Medulla oblongata (tissue), 1 donor: Measurements from ENCODE around the gene WRNIP1.
A peak's percentile ranks its signal among the peaks of the same experiment; 100 is the strongest.
"Not testable (repeated sequence)": the region's sequence is repeated elsewhere in the genome, so short reads cannot be mapped to it uniquely, and the experiment has no call there.

Experiments
- DNase-seq: peaks from one replicate; pipeline ENCODE4 v3.0.0-alpha.2; 2015; ENCODE audit errors: extremely low spot score

Gene WRNIP1

DNA sequence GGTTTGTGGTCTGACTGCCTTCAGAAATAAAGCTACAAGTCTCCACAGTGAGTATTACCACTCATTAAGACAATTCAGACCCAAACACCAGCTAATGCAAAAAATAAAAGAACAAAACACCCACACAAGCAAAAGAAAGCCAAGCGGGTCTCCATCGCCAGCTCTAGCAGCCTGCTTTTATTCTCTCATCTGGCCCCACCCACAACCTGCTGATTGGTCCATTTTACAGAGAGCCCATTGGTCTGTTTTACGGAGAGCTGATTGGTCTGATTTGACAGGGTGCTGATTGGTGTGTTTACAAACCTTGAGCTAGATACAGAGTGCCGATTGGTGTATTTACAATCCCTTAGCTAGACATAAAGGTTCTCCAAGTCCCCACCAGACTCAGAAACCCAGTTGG lies 2.3 kb upstream of the WRNIP1 start:
- DNase-seq = not testable (repeated sequence)

DNA sequence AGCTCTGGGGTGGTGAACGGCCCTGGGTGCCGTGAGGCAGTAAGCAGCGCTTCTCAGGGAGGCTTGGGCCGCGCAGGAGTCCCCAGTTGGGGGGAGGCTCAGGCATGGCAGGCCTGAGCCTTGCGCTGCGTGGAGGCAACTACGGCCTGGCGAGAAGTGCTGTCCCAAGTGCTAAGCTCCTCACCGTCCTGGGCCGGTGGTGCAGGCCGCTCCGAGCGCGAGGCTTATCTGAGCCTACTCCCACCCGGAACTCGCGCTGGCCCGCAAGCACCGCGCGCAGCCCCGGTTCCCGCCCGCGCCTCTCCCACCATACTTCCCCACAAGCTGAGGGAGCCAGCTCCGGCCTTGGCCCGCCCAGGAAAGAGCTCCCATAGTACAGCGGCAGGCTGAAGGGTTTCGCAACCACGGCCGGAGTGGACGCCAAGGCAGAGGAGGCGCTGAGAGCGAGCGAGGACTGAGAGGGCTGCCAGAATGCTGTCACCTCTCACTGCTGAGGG lies 1.8 kb upstream of the WRNIP1 start:
- DNase-seq = no peak

DNA sequence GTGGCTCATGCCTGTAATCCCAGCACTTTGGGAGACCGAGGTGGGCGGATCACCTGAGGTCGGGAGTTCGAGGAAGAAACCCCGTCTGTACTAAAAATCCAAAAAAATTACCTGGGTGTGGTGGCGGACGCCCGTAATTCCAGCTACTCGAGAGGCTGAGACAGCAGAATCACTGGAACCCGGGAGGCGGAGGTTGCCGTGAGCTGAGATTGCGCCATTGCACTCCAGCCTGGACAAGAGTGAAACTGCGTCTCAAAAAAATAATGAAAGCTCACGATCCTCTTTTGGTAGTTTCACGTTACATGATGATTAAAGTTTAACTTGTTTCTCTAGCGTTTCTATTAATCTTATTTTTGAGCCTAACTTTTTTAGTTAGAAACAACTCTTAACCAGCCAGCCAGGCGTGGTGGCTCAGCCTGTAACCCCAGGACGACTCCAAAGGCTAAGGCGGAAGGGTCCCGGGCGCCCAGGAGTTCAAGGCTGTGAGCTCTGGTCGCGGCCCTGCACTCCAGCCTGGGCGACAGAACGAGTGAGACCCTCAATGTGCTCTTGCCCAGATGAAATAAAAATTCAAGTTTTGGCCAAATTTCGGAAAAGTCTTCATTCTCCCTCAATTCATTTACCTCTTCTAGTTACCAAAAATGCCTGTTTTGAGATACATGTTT lies 1.2 kb upstream of the WRNIP1 start:
- no peak for DNase-seq

DNA sequence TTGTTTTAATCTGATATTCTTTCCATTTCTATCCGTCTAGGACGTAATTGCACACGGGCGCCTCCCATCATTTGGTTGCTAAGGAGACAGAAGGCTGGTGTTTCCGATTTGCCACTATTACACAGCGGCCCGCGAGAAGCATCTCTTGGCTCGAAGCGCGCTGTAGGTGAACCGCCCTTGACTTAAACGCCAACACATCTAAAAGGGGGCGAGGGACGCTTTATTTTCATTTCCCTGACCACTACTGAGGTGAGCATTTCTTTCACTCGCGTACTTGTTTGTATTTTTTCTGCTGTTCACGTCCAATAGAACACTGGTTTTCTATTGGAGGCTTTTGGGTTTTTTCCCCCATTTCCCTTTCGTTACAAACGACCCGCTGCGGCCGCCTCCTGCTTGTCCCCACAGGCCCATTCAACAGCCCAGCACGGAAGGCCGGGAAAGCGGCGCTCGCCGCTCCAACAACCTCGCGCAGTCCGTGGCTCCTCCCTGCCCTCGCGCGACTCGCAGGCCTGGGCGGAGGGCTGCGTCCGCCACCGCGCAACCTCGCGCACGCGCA lies 505 bp upstream of the WRNIP1 start:
- peak; percentile 84 for DNase-seq

DNA sequence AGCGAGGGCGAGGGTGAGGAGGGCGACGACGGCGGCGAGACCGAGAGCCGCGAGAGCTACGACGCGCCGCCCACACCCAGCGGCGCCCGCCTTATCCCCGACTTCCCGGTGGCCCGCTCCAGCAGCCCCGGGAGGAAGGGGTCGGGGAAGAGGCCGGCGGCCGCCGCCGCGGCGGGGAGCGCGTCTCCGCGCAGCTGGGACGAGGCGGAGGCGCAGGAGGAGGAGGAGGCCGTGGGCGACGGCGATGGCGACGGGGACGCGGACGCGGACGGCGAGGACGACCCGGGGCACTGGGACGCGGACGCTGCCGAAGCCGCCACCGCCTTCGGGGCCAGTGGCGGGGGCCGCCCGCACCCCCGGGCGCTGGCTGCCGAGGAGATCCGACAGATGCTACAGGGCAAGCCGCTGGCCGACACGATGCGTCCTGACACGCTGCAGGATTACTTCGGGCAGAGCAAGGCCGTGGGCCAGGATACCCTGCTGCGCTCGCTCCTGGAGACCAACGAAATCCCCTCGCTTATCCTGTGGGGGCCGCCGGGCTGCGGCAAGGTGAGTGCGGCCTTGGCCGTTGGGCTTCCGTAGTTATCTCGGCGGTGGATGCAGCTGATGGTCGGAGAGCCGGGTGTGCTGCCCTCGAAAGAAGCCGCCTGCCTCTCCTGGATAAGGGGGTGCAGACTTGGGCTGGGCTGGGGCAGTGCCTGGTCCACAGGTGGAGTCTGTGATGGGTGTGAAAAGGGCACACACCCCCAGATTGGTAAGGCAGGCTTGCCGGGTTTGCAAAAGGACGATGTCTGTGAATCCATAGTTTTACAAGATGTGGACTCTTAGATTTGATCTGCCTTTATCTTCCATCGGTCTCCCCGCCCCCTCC lies 938 bp downstream of the WRNIP1 start:
- DNase-seq = no peak

DNA sequence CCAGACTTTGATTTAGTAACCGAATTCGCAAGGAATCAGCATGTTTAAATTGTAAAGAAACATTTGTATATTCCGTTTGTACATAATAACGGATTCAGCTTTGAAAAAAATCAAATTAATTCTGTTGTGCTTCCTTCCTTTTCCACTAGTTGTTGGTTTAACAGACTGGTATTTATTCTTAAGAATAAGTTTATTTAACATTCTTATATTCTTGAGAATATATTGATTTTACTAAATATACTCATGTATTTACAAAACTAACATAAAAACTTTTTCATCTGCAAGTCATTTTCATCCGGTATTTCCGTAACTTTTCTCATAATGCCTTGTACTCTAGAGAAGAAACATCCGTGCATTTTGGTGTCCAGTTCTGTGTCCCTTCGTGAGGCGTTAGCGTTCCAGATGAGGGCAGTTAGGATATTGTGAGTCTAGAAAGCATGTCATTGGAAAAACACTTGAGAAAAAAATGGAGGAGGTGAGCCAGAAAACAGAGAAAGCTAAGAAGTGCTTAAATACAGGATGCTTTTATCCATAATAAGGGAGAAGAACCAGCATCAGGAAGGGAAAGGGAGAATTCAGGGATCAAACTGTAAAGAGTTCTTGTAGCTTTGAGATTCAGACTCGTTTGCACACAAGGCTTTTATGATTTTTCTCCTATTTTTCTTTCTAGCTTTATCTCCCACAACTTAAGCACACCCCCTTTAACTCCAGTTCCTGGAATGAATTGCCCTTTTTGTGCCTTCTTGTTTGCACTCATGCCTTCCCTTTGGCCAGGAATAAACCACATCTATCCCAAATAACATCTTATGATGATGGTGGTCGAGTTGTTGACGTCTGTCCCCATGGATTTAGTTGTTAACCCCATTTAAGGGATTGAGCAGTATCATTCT lies 1.8 kb downstream of the WRNIP1 start:
- peak; percentile 59 for DNase-seq

DNA sequence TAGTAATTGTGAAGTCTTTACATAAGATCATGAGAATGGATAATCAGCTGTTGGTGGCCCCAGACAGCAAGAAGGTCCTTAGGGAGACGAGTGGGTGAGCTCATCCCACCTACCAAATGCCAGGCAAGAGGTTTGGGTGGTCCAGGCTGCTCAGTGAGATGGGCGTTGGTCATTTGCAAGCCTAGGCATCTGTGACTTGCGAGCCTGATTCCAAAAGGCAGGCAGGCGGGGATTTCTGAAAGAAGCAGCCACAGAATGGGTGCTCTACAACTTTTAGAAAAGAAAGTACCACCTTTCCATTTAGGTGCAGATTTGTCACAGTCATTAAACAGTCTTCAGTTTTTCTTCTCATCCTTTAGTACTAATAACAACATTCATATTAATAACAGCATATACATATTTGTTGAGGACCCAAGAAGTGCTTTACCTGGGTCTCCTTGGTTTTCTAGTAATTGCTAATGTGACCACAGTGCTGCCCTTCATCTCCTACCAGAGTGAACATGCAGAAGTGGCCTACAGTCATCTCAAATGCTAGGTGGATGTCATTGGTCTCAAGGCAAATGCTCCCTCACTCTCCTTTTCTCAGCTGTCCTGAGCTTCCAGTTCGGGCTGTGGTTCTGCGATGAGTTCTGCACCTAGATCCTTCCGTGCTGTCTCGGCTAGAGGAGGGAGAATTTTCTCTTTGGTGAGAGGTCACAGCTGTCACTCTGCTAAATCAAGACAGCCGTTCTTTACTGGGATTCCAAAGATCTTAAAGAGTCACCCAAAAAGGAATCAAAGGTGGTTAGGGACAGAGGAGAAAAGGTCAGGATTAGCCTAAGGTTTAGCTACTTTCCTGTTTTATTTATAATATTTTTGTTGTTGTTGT lies 2.7 kb downstream of the WRNIP1 start:
- no peak for DNase-seq

DNA sequence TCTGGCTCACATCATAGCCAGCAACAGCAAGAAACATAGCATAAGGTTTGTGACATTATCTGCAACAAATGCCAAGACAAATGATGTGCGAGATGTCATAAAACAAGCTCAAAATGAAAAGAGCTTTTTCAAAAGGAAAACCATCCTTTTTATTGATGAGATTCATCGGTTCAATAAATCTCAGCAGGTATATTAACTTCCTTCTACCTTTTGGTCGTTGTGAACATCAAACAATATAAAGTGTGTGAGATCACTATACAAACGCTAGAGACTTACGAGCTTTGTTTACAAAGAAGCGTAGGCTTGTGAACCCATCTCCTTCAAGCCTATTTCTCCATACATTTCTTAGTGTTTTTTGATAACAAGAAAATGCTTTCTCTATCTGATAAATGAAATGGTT lies 3.5 kb downstream of the WRNIP1 start:
- DNase-seq = no peak

DNA sequence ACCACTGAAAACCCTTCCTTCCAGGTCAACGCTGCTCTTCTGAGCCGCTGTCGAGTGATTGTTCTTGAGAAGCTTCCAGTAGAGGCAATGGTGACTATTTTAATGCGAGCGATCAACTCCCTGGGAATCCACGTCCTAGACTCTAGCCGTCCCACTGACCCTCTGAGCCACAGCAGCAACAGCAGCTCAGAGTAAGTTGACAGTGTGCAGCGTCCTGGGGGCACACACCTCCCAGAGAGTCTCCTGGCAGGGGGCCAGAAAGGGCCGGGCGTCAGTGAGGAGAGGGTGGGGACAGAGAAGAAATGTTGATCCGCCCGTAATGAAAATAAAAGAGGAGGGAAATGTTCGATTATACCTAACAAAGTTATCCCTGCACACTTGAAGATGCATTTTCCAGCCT lies 5.0 kb downstream of the WRNIP1 start:
- no peak for DNase-seq

DNA sequence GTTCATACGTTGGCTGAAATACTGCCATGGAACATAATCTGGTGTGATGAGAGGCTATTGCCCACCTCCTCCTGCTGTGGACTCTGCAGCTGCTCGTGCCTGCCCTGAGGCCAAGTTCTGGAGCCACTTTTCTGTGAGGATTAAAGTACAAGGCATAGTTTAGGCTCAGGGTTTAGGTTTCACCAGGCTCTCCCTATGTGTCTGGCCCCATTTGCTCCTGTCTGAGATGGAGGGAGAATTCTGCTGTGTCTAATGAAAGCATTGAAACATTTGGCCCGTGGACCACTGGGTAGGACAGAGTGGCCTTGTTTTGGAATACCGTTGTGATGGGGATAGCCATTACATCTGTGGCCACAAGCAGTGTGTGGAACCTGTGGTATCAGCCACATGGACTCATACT lies 5.9 kb downstream of the WRNIP1 start:
- no peak for DNase-seq

DNA sequence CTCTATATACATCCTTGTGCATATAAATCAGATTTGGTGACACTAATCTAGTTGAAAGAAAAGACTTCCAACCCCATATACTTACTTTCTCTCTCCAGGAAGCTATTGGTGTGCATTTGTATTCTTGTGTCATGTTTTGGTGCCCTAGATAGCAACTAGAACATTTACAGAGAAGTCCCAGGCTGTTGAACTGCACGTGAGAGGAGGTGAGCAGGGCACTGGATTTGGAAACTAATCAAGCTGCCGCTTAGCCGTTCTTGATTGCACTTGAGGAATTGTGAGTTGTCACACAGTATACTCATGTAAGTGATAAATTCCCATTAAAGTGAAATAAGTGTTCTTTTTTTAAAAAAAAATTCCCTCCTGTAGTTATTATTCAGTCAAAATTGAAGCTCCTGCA lies 7.6 kb downstream of the WRNIP1 start:
- no peak for DNase-seq

DNA sequence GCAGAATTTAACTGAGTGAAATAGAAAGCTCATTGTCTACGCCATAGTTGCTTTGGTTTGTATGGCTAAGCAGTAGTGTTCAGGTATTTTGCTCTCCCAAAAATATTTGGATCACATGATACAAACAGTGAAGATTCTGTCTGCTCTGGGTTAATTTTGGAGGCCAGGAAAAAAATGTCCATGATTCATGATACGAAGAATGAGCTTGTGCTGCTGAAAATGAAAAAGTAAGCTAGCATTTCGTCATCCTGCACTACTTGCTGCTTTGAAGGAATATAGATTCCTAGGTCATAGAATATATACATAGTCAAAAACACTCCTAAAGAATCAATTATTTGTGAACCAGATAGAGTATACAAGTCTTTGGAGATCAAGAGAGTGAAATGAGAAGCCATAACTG lies 8.3 kb downstream of the WRNIP1 start:
- DNase-seq = no peak

DNA sequence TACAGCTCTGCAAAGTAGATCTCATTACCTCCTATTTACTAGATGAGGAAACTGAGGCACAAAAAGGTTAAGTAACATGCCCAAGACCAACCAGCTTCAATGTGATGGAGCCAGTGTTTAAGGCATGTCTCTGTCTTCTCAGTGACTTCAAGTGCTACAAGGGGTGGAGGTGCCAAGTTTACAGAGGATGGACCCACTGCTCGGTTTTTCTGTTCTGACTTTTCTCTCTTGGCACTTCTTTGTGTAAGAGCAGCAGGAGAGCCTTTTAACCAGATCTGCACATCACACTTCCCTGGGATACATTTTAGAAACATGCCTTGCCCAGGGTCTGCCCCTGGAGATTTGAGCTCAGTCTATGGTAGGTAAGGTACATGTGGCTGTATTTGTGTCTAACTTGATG lies 9.8 kb downstream of the WRNIP1 start:
- DNase-seq = no peak

DNA sequence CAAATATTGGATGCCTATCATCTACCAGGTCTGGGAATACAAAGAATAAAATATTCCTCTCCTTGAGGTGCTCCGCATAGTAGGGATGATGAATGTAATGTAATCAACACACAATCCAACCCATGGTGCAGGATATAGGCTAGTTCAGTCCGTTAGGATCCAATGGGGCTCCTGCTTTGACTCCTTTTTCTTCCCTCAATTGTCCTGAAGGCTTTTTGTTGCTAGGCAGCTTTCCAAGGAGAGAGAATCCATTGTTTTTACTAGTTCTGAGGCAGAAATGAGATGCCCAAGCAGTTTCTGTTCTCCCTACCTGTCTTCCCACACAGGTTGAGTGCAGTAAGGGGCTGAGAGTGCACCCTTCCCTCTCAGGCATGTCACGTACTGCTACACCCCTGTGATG lies 12.1 kb downstream of the WRNIP1 start:
- DNase-seq = no peak

DNA sequence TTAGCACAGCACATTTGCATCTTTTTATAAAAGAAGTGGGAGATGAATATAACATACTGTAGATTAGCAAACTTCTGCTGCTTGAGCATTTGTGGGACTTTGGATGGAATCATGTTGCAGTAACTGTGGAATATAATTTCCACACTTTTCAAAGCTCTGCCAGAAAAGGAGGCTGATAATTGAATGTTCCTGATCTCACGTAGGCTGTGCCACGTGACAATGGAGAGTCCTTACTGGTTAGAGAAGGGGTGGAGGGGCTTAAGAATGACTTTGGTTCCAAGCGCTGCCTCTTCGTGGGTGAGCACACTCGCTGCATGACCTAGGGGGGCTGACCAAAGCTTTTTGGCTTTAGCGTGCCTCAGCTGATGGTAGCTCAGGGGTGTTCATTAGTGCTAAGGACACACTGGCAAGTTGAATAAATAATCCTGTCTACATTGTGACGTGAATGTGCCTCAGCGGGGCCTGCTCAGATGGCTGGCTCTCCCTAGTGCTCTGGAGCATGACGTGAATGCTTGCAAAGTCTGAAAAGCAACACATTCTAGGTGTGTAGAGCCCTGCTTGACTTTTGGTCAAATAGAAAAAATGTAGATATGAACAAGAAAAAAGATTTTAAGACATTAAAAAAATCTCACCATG lies 15.0 kb downstream of the WRNIP1 start:
- no peak for DNase-seq

DNA sequence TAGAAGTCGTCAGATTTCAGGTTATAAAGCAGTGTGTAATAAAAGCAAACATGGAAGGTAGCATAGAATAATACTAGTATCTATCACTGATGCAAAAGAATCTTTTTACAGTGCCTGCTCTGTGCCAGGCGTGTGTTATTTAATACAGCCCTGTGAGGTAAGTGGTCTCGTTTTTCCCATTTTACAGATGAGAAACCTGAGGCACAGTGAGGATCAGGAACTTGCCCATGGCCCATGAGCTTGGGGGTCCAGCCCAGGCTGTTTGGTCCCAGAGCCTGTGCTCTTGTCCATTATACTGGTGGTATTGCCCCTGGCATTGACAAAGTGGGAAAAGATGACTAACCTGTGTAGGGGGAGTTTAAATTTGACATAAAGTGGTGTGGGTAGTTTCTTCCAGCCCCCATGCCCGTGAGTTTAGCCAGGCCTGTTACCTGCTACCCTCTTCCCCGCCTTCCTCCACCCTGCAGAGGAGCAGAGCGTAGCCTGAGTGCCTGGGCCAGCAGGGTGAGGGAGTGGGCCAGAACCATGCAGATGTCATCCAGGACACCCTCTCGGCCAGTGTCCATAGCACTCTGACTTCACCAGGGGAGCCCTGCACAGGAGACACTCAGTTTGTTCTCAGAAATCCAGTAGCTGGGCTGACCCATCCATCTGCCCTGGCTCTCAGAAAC lies 16.6 kb downstream of the WRNIP1 start:
- no peak for DNase-seq

DNA sequence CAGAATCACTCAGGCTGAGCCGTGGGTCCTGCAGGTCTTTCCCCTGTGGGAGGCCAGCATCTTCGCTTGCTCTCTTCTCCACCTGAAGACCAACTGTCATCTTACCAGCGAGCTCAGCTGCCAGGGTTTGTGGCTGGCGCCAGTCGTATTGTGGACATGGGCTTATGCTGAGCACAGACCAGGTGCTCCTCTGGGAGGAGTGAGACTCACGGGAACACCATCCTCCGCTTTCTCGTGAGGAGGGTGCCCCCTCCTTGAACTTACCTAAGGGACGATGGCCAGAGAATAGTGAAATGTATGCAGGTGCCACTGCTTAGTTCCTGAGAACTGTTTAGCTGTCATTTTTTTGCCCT lies 17.1 kb downstream of the WRNIP1 start:
- DNase-seq = no peak

DNA sequence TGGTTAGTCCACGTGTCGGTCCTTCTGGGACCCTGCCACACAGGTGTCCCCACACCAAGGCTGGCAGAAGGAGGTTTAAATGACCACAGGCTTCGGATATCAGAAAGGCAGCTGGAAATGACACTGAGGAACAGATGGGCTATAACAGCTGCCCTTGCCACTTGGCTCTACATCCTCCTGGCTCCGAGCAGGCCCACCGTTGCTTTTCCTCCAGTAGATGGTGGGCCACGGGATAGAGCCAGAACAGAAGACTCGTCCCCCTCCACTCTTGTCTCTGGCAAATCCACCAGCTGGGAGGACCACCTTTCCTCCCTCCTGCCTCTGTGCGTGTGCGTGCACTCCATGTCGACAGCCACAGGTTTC lies 17.6 kb downstream of the WRNIP1 start:
- no peak for DNase-seq

DNA sequence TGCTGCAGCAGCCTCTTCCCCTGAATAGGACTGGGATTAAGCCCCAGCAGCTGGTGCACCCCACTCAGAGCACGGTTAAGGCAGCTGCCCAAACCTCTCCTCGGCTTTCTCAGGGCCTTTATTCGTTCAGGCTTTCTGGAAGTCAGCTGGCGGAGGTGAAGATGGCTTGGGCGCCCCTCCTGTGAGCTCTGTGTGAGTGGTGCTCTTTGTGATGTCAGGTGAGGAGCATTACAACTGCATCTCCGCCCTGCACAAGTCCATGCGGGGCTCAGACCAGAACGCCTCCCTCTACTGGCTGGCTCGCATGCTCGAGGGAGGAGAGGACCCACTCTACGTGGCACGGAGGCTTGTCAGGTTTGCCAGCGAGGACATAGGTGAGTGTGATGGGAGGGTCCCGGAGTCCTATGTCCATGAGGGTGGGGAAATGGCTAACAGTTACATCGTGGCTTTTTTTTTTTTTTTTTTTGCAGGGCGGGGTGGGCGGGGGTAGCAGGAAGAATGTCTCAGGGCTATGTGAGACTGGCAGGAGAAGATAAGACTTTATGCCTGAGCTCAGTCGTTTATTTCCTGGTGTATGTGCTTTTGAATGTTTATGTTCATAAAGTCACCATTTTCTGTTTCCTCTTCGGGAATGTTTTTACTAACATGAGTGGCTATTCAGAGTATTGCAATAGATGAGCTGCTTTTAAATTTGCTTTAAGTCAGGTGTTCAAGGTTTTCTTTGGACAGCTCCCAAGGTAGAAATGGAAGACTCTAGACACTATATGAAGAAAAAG lies 18.2 kb downstream of the WRNIP1 start:
- no peak for DNase-seq
